Activated naive CD4-positive, alpha-beta T cell treated with anti-CD3 and anti-CD28 coated beads, Interleukin-2, amount 50 U/mL, for 16 hours (primary cell): ENCODE data around the gene SGMS1.
A peak's percentile ranks its signal among the peaks of the same experiment; 100 is the strongest.
"Not testable (repeated sequence)": the region's sequence is repeated elsewhere in the genome, so short reads cannot be mapped to it uniquely, and the experiment has no call there.

Source experiments
- DNase-seq: peaks from one replicate; pipeline ENCODE4 v3.0.0-alpha.2; 2020

The SGMS1 gene

DNA sequence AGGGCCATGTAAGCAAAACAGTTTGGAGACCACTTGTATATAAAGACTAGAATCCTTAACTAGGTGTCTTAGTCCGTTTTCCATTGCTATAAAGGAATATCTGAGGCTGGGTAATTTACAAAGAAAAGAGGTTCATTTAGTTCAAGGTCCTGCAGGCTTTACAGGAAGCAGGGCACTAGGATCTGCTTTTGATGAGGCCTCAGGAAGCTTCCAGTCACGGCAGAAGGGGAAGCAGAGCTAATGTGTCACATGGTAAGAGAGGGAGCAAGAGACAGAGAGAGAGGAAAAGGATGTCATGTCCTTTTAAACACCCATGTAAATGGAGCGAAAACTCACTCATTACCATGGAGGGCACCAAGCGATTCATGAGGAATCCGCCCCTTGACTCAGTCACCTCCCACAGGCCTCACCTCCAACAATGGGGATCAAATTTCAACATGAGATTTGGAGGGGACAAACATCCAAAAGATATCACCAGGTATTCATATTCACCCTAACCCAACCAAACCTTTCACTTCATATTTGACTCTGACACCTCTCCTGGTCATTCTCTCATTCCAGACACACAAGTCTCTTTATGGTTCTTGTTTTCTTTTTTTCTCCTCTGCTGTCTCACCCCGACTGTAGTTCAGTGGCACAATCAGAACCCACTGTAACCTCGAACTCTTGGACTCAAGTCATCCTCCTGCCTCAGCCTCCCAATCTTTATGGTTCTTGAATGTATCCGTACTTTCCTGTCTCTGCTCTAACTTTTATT, 342.4 kb downstream of the SGMS1 start:
- no peak for DNase-seq

DNA sequence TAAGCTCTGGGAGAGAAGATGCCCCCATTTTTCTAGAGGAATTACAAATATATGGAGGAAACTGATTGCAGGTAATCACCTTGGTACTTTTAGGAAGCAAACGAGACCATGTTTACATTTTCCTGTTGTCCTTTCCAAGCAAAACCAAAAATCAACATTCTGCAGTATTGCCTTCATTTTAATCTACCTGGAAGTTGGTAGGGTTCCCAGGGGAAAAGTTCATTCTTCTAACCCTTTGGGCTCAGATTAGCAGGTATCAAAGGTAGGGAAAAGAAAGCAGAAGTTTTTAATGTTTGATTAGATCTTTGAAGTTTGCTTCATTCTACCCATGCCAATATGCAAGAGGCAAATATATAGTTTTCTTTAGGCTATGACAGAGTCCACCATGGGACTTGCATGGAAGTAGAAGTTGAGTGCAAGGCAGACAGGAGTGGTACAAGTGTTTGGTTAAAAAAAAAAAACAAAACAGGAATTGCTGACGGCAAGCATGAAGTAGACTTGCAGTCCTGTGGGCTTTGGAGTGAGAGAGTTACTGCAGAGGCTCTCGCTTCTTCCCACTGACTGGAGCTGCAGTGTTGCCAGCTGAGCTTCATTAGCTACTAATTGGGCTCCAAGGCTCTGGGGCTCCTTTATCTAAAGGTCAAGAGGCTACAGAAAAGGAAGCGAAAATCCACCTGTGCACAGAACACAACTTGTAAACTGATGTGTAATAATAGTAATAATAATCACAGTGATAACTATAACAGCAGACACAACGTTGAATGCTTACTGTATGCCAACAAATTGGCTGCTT, 343.5 kb downstream of the SGMS1 start:
- no peak for DNase-seq

DNA sequence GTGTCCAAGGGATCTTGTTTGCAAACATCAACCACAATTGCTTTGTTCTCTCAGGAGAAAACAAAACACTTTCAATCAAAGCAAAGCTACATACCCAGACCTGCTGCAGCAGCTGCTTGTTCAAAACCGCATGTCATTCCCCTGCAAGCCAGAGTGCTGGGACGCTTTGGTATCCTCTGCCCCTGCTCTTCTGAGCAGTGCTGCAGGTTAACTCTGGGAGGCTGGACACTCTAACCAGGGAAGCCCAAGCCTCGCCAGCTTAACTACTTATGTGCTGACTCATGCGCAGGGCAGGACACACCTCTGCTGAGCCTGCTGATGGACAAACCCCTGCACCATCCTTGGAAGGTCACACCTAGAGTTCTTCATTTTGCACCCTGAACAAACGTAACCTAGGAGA, 344.3 kb downstream of the SGMS1 start:
- no peak for DNase-seq

DNA sequence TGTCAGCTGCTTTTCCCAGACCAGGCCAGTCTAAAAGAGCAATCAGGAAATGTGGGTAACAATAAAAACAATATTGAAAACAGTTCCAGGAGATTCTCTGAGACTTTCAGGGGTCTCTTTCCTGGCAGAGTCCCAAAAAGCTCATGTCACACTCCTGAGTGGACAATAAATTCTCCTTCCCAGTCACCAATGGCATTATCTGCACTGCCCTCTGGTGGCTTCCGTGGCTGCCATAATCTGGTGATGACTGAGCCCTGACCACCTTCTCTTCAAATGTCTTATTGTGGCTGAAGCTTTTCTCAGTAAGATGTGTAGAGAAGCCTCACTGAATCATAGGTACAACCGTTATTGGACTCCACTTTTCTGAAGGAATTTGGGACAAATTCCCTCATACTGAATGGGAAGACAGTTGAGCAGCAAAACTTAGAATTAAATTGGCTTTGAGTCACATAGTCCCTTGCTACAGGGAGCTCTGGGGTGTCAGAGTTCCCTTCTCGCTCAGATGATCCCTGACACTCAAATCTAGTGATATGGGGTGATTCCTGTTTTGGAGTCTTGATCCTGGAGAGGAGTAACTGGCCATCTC, 348.0 kb downstream of the SGMS1 start:
- DNase-seq = peak; percentile 15

DNA sequence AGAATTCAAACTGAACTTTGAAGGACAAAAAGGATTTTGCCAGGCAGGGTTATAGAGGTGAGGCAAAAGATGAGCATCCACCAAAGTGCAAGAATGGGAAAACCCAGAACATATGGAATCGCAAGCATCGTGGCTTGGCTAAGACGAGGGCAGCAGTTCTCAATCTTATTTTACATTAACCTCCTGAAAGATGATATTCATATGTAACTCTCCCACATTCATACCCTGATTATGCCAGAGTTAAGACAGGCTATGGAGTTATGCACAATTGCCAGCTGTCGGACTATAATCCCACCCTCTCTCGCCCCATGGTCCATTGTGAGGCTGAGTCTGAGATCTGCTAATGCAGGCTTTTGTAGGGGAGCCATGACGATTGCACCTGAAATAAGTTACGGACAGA, 351.2 kb downstream of the SGMS1 start:
- DNase-seq = no peak

DNA sequence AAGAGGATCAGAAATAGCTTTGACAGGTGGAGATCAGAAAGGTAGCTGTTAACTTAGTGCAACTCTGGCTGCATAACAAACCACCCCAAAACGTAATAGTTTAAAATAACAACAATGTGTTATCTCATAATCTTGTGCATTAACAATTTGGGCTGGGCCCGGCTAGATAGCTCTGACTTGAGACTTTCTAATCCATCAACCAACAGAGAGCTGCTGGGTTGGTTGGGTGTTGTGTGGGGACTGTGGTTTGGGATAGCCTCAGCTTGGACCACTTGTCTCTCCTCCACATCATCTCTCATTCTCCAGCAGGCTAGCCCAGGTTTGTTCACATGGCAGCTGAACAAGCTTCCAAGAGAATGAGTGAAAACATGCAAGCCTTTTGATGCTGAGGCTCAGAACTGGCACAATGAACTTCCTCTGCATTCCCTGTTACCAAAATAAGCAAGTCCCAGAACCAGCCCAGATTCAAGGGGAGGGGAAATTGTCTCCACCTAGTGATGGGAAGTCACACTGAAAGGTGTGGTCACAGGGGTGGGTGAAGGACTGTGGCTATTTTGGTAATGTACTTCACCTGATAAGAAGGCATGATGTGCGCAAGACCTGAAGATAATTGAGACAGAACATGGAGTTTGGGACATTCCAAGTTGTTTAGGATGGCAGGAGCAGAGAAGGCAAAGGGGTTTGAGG, 352.0 kb downstream of the SGMS1 start:
- DNase-seq = no peak

DNA sequence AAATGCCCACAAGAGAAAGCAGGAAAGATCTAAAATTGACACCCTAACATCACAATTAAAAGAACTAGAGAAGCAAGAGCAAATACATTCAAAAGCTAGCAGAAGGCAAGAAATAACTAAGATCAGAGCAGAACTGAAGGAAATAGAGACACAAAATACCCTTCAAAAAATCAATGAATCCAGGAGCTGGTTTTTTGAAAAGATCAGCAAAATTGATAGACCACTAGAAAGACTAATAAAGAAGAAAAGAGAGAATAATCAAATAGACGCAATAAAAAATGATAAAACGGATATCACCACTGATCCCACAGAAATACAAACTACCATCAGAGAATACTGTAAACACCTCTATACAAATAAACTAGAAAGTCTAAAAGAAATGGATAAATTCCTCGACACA, 355.9 kb downstream of the SGMS1 start:
- DNase-seq = not testable (repeated sequence)

DNA sequence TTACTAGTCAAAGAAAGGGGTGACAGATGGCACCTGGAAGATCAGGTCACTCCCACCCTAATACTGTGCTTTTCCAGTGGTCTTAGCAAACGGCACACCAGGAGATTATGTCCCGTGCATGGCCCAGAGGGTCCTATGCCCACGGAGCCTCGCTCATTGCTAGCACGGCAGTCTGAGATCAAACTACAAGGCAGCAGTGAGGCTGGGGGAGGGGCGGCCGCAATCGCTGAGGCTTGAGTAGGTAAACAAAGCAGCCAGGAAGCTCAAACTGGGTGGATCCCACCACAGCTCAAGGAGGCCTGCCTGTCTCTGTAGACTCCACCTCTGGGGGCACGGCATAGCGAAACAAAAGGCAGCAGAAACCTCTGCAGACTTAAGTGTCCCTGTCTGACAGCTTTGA, 361.1 kb downstream of the SGMS1 start:
- not testable (repeated sequence) for DNase-seq

DNA sequence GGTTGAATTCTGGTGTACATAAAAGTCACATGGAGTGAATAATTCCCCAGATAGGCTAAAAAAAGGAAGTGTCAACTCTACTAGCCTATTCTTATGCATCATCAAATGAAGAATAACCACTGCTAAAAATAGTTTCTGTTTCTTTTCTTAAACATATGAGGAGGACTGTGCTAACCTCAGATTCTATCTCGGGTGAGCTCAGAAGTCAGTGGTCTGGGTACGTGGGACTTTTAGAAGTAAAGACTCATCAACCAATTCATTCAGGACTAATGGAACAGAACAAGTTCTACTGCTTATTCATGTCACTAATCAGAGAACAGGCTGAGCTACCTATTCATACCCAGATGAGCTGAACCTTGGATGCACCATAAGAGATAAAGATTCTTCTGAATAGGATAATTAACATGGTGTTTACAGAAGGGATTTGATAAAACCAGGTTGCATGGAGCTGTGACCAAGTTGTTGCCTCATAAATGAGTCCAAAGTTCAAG, 362.9 kb downstream of the SGMS1 start:
- DNase-seq = no peak
